A549 (cell line): ENCODE results near the gene DNAH11.

ENCODE experiments used
- CTCF ChIP-seq: fragments of >200 bp; sonication (Bioruptor Twin); formaldehyde crosslinking; IDR thresholded peaks from 3 replicates; pipeline ENCODE4 v1.5.1; 2016
- JUN ChIP-seq, 2 experiments: fragments of >200 bp; sonication (Bioruptor Twin); formaldehyde crosslinking; IDR thresholded peaks; 2 replicates in 1 of 2; 3 replicates in 1 of 2; pipeline ENCODE4 v1.6.1; 2016 to 2017
- JUNB ChIP-seq: fragments of >200 bp; sonication (Bioruptor Twin); formaldehyde crosslinking; IDR thresholded peaks from 2 replicates; pipeline ENCODE4 v1.6.1; 2016
- POLR2A ChIP-seq: IDR thresholded peaks from 2 replicates; pipeline ENCODE4 v1.6.1; 2012; ENCODE audit warnings: mild to moderate bottlenecking, low read length
- ZSCAN20 ChIP-seq: fragments of 250-450 bp; sonication (Bioruptor Pico); IDR thresholded peaks from 2 replicates; pipeline ENCODE4 v1.8.0; 2022; ENCODE audit warnings: mild to moderate bottlenecking, moderate library complexity

DNA sequence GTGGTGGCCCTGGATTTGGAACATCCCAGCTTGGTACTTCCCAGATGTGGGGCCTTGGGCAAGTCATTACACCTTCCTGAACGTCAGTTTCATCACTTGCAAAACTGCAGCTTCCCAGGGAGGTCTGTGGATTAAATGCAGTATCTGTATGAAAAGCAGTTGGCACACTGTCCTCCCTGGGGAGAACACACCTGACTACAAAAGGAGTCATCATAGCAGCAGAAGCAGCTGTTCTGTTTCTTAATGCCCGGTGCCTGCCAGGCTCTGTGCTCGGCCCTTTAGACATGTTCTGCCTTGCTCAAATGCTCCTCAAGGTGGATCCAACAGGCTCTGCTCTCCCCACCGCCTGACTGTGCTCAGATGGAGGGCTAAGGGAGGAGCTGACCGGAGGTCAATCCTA, 371.8 kb downstream of the DNAH11 start:
- TF ChIP-seq CTCF (no peak), ZSCAN20 (CRISPR knock-in tag) (no peak), JUN (IDR thresholded peaks at IDR 0.05) (no peak), POLR2A (no peak), JUNB (no peak)
